ENCODE measurements around the gene ABHD16B. TPM values are rescaled to one million over a fixed set of nuclear protein-coding genes. Genes with fewer than 3 reads are reported as not detected.

ABHD16B gene
- total and polyA plus RNA-seq, 2 experiments from 2014 or later, result not detected

GRCh38 chr20:63819224-63819921 lies 41.9 kb upstream of the ABHD16B start:
- no peak overlapping the region for H2AFZ ChIP-seq
- H3K79me2 ChIP-seq (replicated peaks; ENCODE audit: insufficient read depth), result peaks cover 66% of the 10 kb centered on the region
- peak; percentile 39 for ATAC-seq
- peaks cover 15% of the 10 kb centered on the region for H3K4me1 Mint-ChIP-seq
- H3K27me3 Mint-ChIP-seq (ENCODE audit: insufficient read depth, low read depth, poor library complexity), result peaks cover 24% of the 10 kb centered on the region
- peak overlapping the region; percentile 7; the same call in 1 of the 2 replicates for H3K27ac ChIP-seq (ENCODE audit: low read depth)
- no peak overlapping the region for H3K4me3 Mint-ChIP-seq
- no peaks in the 10 kb centered on the region for H3K27me3 ChIP-seq (ENCODE audit: insufficient read depth)
- no peaks in the 10 kb centered on the region for H3K36me3 ChIP-seq (ENCODE audit: insufficient read depth)
- TF ChIP-seq JUNB (IDR thresholded peaks at IDR 0.05; ENCODE audit: unreplicated experiment) (no peak), ZNF114 (CRISPR knock-in tag; IDR thresholded peaks at IDR 0.05) (no peak), EZH2 (IDR thresholded peaks at IDR 0.05; ENCODE audit: low read depth, unreplicated experiment) (no peak), NANOG (IDR thresholded peaks at IDR 0.05; ENCODE audit: borderline replicate concordance) (no peak)
- TF ChIP-seq, protein P1, sequence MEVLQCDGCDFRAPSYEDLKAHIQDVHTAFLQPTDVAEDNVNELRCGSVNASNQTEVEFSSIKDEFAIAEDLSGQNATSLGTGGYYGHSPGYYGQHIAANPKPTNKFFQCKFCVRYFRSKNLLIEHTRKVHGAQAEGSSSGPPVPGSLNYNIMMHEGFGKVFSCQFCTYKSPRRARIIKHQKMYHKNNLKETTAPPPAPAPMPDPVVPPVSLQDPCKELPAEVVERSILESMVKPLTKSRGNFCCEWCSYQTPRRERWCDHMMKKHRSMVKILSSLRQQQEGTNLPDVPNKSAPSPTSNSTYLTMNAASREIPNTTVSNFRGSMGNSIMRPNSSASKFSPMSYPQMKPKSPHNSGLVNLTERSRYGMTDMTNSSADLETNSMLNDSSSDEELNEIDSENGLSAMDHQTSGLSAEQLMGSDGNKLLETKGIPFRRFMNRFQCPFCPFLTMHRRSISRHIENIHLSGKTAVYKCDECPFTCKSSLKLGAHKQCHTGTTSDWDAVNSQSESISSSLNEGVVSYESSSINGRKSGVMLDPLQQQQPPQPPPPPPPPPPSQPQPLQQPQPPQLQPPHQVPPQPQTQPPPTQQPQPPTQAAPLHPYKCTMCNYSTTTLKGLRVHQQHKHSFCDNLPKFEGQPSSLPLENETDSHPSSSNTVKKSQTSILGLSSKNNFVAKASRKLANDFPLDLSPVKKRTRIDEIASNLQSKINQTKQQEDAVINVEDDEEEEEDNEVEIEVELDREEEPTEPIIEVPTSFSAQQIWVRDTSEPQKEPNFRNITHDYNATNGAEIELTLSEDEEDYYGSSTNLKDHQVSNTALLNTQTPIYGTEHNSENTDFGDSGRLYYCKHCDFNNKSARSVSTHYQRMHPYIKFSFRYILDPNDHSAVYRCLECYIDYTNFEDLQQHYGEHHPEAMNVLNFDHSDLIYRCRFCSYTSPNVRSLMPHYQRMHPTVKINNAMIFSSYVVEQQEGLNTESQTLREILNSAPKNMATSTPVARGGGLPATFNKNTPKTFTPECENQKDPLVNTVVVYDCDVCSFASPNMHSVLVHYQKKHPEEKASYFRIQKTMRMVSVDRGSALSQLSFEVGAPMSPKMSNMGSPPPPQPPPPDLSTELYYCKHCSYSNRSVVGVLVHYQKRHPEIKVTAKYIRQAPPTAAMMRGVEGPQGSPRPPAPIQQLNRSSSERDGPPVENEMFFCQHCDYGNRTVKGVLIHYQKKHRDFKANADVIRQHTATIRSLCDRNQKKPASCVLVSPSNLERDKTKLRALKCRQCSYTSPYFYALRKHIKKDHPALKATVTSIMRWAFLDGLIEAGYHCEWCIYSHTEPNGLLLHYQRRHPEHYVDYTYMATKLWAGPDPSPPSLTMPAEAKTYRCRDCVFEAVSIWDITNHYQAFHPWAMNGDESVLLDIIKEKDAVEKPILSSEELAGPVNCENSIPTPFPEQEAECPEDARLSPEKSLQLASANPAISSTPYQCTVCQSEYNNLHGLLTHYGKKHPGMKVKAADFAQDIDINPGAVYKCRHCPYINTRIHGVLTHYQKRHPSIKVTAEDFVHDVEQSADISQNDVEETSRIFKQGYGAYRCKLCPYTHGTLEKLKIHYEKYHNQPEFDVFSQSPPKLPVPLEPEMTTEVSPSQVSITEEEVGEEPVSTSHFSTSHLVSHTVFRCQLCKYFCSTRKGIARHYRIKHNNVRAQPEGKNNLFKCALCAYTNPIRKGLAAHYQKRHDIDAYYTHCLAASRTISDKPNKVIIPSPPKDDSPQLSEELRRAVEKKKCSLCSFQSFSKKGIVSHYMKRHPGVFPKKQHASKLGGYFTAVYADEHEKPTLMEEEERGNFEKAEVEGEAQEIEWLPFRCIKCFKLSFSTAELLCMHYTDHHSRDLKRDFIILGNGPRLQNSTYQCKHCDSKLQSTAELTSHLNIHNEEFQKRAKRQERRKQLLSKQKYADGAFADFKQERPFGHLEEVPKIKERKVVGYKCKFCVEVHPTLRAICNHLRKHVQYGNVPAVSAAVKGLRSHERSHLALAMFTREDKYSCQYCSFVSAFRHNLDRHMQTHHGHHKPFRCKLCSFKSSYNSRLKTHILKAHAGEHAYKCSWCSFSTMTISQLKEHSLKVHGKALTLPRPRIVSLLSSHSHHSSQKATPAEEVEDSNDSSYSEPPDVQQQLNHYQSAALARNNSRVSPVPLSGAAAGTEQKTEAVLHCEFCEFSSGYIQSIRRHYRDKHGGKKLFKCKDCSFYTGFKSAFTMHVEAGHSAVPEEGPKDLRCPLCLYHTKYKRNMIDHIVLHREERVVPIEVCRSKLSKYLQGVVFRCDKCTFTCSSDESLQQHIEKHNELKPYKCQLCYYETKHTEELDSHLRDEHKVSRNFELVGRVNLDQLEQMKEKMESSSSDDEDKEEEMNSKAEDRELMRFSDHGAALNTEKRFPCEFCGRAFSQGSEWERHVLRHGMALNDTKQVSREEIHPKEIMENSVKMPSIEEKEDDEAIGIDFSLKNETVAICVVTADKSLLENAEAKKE (CRISPR knock-in tag; IDR thresholded peaks at IDR 0.05), result no peak
- TF ChIP-seq, protein P2, sequence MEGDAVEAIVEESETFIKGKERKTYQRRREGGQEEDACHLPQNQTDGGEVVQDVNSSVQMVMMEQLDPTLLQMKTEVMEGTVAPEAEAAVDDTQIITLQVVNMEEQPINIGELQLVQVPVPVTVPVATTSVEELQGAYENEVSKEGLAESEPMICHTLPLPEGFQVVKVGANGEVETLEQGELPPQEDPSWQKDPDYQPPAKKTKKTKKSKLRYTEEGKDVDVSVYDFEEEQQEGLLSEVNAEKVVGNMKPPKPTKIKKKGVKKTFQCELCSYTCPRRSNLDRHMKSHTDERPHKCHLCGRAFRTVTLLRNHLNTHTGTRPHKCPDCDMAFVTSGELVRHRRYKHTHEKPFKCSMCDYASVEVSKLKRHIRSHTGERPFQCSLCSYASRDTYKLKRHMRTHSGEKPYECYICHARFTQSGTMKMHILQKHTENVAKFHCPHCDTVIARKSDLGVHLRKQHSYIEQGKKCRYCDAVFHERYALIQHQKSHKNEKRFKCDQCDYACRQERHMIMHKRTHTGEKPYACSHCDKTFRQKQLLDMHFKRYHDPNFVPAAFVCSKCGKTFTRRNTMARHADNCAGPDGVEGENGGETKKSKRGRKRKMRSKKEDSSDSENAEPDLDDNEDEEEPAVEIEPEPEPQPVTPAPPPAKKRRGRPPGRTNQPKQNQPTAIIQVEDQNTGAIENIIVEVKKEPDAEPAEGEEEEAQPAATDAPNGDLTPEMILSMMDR (conservative IDR thresholded peaks at IDR 0.05; ENCODE audit: low read depth in 2 of 2), result peak; percentile 40 to 41
- peak; percentile 59 for DNase-seq (ENCODE audit: low spot score)
- H3K9me3 Mint-ChIP-seq, result peaks cover 8% of the 10 kb centered on the region
- no peaks in the 10 kb centered on the region for H3K4me1 ChIP-seq (ENCODE audit: insufficient read depth)
- H3K4me3 ChIP-seq, result no peak overlapping the region
- H3K27ac Mint-ChIP-seq, result no peak overlapping the region
- H3K36me3 Mint-ChIP-seq (ENCODE audit: low read depth), result peaks cover 11% of the 10 kb centered on the region; the same call in 2 of the 3 replicates
- H3F3A ChIP-seq (replicated peaks; ENCODE audit: low read depth), result peaks cover 17% of the 10 kb centered on the region; the same call in 1 of the 2 replicates
- peaks cover 26% of the 10 kb centered on the region for H4K20me1 ChIP-seq (replicated peaks; ENCODE audit: insufficient read depth)
- no peaks in the 10 kb centered on the region for H3K9me2 ChIP-seq (ENCODE audit: insufficient read depth)
- H3K4me2 ChIP-seq, result no peak overlapping the region
